DMS 273 (cell line): ENCODE data around the gene DCBLD1.

Experiments used
- DNase-seq: peaks from one replicate; lab custom pipeline; 2025; ENCODE audit not compliant: unreplicated experiment; lab: John Stamatoyannopoulos, UW

DCBLD1 gene

DNA sequence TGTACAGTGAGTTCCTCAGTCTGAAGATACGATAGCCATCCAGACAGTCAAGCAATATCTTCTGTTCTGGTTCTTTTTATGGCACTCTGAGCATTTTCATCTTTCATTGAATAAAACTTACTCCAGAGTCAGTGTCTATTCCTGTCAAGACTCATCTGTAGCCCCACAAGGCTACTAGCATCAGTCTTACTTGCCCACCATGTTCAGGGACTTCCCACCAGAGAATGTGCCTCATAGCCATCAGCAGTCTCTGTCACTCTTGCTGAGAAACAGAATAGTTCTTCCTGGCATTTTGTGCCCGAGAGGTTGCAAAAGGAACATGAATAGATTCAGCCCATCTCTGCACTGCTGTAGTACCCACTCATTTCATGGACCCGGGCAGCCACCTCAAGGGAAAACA, 12.7 kb upstream of the DCBLD1 start:
- DNase-seq, result no peak

GRCh38 chr6:117472667-117473066, 9.8 kb upstream of the DCBLD1 start:
- no peak for DNase-seq

- DNase-seq, result no peak
Observed at GRCh38 chr6:117473401-117473800, 9.1 kb upstream of the DCBLD1 start.

DNA sequence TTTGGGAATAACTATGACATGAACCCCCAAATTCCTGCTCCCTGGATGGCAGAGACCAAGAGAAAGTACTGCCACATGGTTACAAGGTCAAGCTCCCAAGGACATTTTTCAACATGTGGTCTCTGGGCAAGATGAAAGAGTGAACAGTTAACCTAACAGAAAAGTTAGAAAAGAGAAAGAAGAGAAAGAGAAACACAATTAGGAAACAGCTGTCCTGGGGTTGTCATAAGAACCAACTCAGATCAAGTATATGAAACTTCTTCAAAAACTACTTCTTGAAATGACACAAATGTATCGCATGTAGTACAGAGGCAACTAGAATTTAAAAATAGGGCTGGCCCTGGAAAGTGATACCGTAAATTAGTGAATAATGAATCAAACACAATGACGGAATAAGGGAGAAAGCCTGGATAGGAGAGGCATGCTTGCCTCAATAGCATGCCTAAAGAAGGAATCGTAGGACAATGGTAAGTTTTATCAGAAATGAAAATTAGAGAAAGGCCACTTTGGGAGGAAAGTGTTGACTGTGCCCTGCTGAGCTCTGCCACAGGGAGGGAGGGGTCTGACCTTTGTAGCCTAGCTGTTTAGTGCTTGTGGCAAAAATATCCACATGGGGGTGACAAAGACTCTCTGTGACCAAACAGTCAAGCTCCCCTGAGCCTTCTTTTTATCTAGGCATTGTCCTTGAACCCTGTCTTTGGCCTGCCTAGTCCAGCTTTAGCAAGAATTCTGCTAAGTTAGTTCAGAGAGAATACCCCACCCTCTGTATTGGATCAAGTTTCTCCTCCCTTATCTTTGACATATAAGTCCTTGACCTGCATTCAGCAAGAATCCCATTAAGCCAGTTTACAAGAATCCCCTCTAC, 4.3 kb upstream of the DCBLD1 start:
- DNase-seq, result peak; percentile 59

GRCh38 chr6:117478853-117479231, 3.6 kb upstream of the DCBLD1 start:
- no peak for DNase-seq

DNA sequence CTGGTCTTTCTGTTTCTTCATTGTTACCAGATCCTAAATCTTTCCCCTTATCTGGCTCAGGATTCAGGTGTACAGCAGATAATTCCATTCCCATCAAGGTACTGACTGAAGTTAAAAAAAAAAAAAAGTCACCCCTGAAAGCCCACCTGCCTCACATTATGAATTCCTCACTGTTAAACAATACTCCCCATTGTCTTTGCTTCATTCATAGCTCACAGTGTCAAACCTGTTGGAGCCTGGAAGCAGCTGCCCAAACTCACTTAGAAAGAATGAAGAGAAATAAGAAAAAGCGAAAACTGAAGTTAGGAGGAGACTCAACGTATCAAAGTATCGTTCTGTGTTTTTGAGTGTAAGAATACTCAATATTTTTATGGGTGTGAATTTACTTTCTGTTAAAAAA, 1.8 kb upstream of the DCBLD1 start:
- DNase-seq, result no peak

DNA sequence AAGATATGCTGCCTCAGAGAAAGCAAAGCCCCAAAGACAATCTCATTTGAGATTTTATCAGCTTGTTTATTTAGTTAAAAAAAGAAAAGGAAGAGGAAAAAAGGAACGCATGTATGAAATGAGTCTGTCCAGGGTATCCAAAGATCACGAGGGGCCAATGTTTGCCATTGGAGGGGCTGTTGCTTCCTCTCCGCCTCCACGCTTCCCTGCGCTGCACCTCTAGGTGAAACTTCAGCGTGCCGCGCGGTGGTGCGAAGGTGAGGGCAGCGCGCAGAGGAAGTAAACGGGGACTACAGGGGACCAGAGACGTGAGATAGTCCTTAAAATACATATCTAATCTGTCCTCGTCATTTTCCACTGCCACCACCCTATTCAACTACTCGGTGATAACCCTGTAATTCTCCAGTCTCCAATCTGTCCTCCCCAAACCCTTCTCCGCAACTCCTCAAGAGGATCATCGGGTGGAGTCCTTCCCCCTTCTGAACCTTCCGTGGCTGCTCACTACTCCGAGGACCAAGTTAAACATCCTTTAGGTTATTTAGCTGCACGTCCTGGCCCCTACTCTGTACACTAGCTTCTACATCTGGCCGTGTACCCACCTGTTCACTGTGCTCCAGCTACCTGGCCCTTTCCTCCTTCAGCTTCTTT, 1.1 kb upstream of the DCBLD1 start:
- DNase-seq, result peak; percentile 28

GRCh38 chr6:117481926-117482239, 591 bp upstream of the DCBLD1 start:
- DNase-seq, result no peak

- peak; percentile 80 for DNase-seq
Observed at GRCh38 chr6:117483004-117483644, 650 bp downstream of the DCBLD1 start.

GRCh38 chr6:117483645-117484016, 1.2 kb downstream of the DCBLD1 start:
- DNase-seq, result peak; percentile 65

- DNase-seq, result no peak
Observed at GRCh38 chr6:117484052-117484646, 1.7 kb downstream of the DCBLD1 start.

DNA sequence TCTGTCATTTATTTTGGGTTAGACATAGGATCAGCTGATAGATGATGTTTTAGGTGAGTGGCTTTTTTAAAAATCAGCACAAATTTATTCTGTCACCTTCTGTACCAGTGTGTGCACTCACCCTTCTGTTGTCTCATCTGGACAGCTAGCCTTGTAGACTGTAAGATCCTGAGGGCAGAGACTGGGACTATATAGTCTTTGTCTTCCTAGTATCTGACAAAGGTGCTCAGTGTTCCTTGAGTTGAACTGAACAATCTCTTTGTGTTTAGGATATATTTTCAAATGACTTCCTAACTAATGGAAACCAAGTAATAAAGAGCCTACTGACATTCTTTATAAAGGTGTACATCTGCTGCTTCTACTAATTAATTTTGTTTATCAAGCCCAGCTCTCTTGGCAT, 3.0 kb downstream of the DCBLD1 start:
- peak; percentile 24 for DNase-seq

GRCh38 chr6:117487821-117488220, 5.3 kb downstream of the DCBLD1 start:
- DNase-seq, result no peak

- DNase-seq, result no peak
Observed at GRCh38 chr6:117489003-117489402, 6.5 kb downstream of the DCBLD1 start.

DNA sequence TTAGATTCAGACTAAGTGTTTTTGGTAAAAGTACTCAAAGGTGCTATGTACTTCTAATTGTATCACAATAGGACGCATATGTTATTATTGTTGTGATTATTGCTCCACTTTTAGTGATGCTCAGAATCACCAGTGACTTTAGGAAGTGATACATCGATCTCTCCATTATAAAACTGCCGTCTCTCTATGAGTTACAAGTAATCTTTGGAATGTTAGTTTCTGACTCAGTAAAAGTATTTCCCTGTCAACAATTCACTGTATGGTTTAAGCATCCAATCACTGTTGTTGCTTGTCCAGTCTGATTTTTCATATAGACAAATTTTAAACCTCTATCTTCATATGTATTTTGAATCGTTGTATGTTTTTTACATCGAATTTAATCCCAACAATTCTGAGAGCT, 9.4 kb downstream of the DCBLD1 start:
- DNase-seq, result no peak

DNA sequence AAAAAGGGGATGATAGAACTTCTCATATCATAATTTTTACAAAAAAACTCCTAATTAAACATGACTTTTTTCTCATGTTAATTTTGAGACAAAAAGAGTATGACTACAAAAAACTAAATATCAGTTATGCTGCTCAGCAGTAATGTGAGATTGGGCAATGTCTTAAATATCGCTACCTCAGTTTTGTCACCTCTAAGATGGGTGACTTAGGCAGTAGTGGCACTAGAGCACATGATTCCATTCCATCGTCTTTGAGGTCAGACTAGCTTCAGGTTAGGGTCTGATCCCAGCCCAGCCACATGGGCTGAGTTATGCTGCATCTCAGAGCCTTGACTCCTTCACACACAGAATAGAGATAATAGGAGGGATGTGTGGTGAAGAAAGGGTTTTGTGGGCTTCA, 11.0 kb downstream of the DCBLD1 start:
- no peak for DNase-seq

GRCh38 chr6:117494283-117494682, 11.8 kb downstream of the DCBLD1 start:
- no peak for DNase-seq

- no peak for DNase-seq
Observed at GRCh38 chr6:117494694-117495318, 12.3 kb downstream of the DCBLD1 start.

DNA sequence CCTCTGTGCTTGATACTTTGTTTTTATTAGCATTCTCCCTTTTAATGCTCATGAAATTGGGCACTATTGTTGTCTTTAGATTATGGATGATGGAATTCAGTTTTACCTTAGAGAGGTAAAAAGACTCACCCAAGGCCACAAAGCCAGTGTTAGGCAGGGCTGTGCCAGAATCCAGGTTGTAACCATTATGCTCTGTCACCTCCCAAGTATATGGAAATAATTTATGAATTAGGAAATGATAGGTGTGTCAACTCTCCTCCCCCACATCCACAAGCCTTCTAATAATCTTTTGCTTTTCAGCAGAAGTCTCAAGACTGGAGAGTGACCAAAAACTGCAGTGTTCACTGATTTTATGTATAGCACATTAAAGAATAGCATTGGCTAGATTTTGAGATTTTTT, 13.0 kb downstream of the DCBLD1 start:
- DNase-seq, result no peak

- no peak for DNase-seq
Observed at GRCh38 chr6:117495869-117496268, 13.4 kb downstream of the DCBLD1 start.

DNA sequence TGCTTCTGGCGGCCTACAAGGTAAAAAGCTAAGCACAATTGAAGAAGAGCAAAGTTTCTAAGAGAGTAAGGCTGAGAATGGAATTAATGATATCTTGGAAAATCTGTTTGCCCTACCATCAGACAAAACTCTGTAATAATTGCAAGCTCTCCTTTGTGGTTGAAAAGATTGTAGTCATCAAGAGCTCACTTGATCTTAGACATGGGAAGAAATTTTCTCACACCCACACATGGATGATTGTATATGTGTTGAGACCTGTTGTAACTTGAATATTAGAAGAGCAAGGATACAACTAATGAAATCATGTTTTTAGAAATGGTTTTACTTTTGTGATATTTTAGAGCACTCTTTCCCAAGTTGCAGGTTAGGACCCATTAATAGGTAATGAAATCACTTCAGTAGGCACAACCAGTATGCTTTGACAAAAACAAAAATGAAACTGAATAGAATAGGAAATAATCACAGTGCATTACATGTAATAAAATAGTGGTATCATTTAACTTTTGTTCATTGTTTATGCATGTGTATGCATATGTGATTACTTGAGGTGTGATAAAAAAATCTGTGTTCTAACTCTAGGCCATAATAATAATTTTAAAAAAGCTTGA, 14.0 kb downstream of the DCBLD1 start:
- DNase-seq, result peak; percentile 3
